ENCODE results near the gene HEG1.

Gene HEG1

GRCh38 chr3:125010393-125010792 lies 45.4 kb downstream of the HEG1 start:
- no peak for DNase-seq (ENCODE audit: low read depth)

- DNase-seq (ENCODE audit: low read depth) = no peak
These were observed 47.0 kb downstream of the HEG1 start for GRCh38 chr3:125008766-125009165.

GRCh38 chr3:125006291-125006731 lies 49.5 kb downstream of the HEG1 start:
- DNase-seq (ENCODE audit: low read depth) = no peak

GRCh38 chr3:125005676-125006075 lies 50.1 kb downstream of the HEG1 start:
- DNase-seq (ENCODE audit: low read depth) = no peak

GRCh38 chr3:125005222-125005621 lies 50.6 kb downstream of the HEG1 start:
- no peak for DNase-seq (ENCODE audit: low read depth)

GRCh38 chr3:125003859-125004595 lies 51.8 kb downstream of the HEG1 start:
- no peak for DNase-seq (ENCODE audit: low read depth)

- no peak for DNase-seq (ENCODE audit: low read depth)
These were observed 52.4 kb downstream of the HEG1 start for GRCh38 chr3:125003369-125003853.

- DNase-seq (ENCODE audit: low read depth) = no peak
These were observed 53.1 kb downstream of the HEG1 start for GRCh38 chr3:125002414-125003368.

- DNase-seq (ENCODE audit: low read depth) = no peak
These were observed 54.0 kb downstream of the HEG1 start for GRCh38 chr3:125001557-125002413.

- no peak for DNase-seq (ENCODE audit: low read depth)
These were observed 55.1 kb downstream of the HEG1 start for GRCh38 chr3:125000661-125001060.

GRCh38 chr3:124999897-125000435 lies 55.8 kb downstream of the HEG1 start:
- DNase-seq (ENCODE audit: low read depth) = no peak

- no peak for DNase-seq (ENCODE audit: low read depth)
These were observed 56.5 kb downstream of the HEG1 start for GRCh38 chr3:124999317-124999716.

- DNase-seq (ENCODE audit: low read depth) = no peak
These were observed 57.6 kb downstream of the HEG1 start for GRCh38 chr3:124998247-124998630.

GRCh38 chr3:124997303-124998246 lies 58.2 kb downstream of the HEG1 start:
- DNase-seq (ENCODE audit: low read depth) = no peak

GRCh38 chr3:124995460-124995994 lies 60.3 kb downstream of the HEG1 start:
- no peak for DNase-seq (ENCODE audit: low read depth)

GRCh38 chr3:124993466-124993865 lies 62.3 kb downstream of the HEG1 start:
- no peak for DNase-seq (ENCODE audit: low read depth)

- no peak for DNase-seq (ENCODE audit: low read depth)
These were observed 63.8 kb downstream of the HEG1 start for GRCh38 chr3:124992041-124992440.

GRCh38 chr3:124986192-124987143 lies 69.3 kb downstream of the HEG1 start:
- DNase-seq (ENCODE audit: low read depth) = no peak

GRCh38 chr3:124985349-124985748 lies 70.4 kb downstream of the HEG1 start:
- DNase-seq (ENCODE audit: low read depth) = no peak

Data from stimulated activated CD8-positive, alpha-beta memory T cell treated with anti-CD3 and anti-CD28 coated beads, Interleukin-12 subunit alpha, Interleukin-12 subunit beta, amount 100 ng/mL, for 4 hours (primary cell).